Stimulated activated CD4-positive, alpha-beta T cell treated with anti-CD3 and anti-CD28 coated beads, Interleukin-4, amount 100 ng/mL, for 1 hour (primary cell): ENCODE data around the gene ESR1.
"Not testable (repeated sequence)": the region's sequence is repeated elsewhere in the genome, so short reads cannot be mapped to it uniquely, and the experiment has no call there.

Experiments used
- DNase-seq: peaks from one replicate; pipeline ENCODE4 v3.0.0-alpha.2; 2020

Gene ESR1

DNA sequence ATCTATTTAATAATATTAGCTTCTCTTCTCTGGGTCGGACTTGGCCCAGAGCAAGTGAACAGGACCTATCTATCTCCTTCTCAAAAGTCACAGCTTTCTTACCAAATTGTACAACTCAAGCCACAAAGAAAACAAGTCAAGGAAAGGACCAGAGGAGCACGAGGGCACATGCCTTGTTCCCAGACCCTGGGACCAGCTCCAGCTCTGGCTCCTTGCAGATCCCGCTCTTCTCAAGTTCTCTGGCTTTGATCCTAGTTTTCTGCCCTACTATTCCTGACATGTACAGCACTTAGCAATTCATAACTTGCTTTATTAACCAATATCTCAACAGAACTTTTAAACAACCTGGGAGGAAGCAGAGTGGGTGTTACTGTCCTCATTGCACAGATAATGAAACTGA lies 185.9 kb downstream of the ESR1 start:
- DNase-seq = no peak

- DNase-seq = no peak
Observed at GRCh38 chr6:151998784-151999183, 191.3 kb downstream of the ESR1 start.

DNA sequence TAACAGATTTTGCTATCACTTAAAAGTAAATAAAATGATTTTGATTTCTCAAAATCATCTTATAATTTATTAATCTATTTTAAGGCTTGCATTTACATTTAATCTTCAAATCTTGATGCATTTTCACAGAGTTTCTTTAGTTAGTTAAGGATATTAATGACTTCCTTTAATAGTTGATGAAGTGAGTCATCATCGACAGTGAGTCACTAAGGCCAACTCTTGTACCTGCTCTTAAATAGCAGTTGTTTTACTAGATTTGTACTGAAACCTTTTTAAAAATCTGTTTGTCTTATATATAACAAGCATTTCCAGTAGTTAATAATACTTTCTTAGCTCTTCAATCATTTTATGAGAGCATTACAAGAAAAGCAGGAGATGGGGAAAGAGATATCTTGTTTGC lies 191.7 kb downstream of the ESR1 start:
- DNase-seq = no peak

DNA sequence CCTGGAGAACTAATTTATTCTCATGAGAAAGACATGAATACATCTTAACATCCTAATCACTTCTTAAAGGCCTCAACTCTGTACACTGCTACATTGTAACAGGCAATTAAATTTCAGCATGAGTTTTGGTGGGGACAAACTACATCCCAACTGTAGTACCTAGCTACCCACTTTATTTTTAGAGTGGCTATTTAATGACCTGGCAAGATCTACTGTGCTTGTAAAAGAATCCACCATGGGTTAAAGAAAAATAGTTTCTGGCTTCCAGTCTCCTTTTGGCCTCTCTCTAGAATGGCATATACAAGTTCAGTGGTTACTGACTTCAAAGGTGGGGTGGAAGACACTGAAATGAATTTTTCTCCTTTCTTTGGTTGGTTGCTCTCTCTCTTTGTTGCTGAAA lies 193.9 kb downstream of the ESR1 start:
- no peak for DNase-seq

- no peak for DNase-seq
Observed at GRCh38 chr6:152002306-152002705, 194.8 kb downstream of the ESR1 start.

- DNase-seq = no peak
Observed at GRCh38 chr6:152004036-152004566, 196.6 kb downstream of the ESR1 start.

GRCh38 chr6:152004896-152005295 lies 197.4 kb downstream of the ESR1 start:
- no peak for DNase-seq

DNA sequence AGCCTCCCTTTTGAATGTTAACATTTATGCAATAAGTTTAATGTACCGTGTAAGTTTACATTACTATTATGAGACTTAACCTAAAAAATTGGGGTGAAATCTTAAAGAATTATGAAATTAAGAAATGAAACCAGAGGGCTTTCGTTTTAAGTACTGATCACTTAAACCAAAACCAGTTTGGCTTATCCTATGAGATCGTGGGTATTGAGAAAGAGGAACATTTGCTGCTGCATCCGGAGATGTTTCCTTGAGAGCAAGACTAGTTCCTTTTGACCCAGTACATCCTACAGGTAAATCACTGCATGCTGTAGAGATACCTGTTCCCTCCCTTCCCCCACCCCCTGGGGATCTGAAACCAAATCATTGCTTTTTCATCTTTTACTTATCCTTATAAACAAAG lies 201.3 kb downstream of the ESR1 start:
- DNase-seq = no peak

- DNase-seq = no peak
Observed at GRCh38 chr6:152012227-152012626, 204.7 kb downstream of the ESR1 start.

GRCh38 chr6:152018876-152019275 lies 211.4 kb downstream of the ESR1 start:
- DNase-seq = no peak

DNA sequence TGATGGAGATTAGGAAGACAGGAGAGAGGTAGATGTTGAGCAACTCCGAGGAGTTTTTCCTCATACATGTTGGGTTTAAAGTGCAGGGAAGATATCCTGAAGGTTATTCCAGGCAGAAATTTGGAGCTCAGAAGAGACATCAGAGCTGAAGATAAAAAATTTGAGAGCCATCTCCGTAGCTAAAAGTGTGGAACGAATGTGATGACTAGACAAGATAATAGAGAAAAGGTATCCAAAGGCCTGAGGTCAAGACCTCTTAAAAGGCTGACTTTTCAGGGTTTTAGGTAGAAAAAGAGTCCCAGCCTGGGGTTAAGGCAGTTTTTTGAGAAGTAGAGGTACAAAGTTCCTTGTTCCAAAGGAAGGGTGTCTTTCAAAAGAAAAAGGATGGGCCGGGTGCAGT lies 214.8 kb downstream of the ESR1 start:
- no peak for DNase-seq

DNA sequence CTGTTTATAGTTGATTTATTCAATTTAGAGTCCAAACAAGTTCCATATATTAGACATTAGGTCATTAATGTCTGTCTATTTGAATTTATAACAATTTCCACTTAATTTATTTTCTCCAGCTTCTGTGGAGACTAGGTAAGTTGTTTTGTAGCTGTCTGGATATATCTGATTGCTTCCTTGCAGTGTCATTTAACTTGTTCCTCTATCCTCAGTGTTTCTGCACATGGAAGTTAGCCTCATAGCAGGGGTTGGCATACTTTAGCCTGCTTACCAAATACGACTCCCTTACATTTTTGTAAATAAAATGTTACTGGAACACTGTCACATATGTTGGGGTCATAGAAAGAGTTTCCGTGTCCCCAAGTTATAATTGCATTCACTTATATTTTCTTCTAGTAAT lies 216.1 kb downstream of the ESR1 start:
- DNase-seq = no peak

GRCh38 chr6:152026291-152026690 lies 218.8 kb downstream of the ESR1 start:
- DNase-seq = no peak

DNA sequence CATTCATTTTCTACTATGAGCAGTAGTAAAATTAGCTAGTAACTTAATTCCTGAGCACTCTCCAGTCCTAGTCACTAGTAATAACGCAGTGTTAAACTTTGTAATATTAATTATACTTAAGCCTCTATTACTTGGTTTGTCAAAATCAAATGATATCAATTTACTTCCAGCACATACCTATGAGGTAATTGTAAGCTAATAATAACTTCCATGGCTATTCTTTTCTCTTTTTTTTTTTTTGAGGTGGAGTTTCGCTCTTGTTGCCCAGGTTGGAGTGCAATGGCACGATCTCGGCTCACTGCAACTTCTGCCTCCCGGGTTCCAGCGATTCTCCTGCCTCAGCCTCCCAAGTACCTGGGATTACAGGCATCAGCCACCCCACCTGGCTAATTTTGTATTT lies 219.3 kb downstream of the ESR1 start:
- DNase-seq = not testable (repeated sequence)

DNA sequence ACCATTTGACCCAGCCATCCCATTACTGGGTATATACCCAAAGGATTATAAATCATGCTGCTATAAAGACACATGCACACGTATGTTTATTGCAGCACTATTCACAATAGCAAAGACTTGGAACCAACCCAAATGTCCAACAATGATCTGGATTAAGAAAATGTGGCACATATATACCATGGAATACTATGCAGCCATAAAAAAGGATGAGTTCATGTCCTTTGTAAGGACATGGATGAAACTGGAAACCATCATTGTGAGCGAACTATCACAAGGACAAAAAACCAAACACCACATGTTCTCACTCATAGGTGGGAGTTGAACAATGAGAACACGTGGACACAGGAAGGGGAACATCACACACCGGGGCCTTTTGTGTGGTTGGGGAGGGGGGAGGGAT lies 226.3 kb downstream of the ESR1 start:
- not testable (repeated sequence) for DNase-seq

- DNase-seq = no peak
Observed at GRCh38 chr6:152034631-152035030, 227.1 kb downstream of the ESR1 start.

- DNase-seq = no peak
Observed at GRCh38 chr6:152046118-152046517, 238.6 kb downstream of the ESR1 start.

- DNase-seq = no peak
Observed at GRCh38 chr6:152048921-152049320, 241.4 kb downstream of the ESR1 start.

- no peak for DNase-seq
Observed at GRCh38 chr6:152049502-152049901, 242.0 kb downstream of the ESR1 start.

GRCh38 chr6:152050451-152051195 lies 243.1 kb downstream of the ESR1 start:
- no peak for DNase-seq

- no peak for DNase-seq
Observed at GRCh38 chr6:152052061-152052460, 244.6 kb downstream of the ESR1 start.

GRCh38 chr6:152053332-152053731 lies 245.8 kb downstream of the ESR1 start:
- no peak for DNase-seq

- DNase-seq = no peak
Observed at GRCh38 chr6:152054441-152054840, 247.0 kb downstream of the ESR1 start.

DNA sequence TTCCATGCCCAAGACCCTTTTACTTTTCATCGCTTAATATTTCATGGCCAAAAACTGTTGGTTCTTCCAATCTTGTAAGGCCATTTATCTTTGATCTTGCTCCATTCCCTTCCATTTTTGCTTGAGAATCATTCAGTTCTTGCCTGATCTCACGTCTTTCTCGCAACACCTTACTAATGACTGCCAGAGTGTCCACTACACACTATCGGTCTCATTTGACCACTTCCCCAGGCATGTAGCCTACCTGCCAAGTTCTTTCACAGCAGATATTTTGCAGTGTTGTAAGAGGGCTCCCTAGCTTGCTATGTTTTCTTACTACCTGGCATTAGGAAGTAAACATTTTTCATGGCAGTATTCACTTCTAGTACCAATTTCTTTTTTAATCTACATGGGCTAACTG lies 248.0 kb downstream of the ESR1 start:
- no peak for DNase-seq

DNA sequence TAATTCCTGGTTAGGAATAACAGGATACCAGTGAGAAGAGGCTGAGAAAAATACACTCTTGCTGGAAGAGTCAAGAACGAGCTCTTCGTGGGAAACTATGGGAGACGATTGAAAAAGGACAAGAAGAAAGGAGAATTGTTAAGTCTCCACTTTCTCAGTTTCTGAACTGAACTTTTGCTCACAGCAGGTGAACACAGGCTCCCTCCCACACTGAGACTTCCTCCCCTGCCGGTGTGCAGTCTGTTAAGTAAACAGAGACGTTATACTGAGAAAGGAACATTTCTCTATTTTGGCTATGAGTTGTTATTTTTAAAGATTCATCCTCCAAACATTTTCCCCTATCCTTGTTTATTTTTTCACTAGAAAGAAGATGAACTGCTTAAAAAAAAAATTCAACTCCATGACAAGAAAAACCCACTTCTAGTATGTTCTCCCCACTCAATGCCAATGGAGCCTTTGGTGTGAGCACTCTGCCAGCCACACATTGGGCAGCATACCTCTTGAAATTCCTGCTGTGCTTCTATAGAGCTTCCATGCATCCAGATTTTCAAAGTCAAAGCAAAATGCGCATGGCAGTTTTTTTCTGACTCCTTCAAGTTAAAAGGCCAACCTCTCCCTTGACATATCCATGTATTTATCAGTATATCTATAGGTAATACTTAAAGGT lies 250.5 kb downstream of the ESR1 start:
- no peak for DNase-seq
